HepG2 (cell line): ENCODE results near the gene NUP54.

Source experiments
- GTF2F1 ChIP-seq: fragments of 150-350 bp; IDR thresholded peaks from 2 replicates; pipeline ENCODE4 v1.6.1; 2014; ENCODE audit warnings: low read length
- NCOA1 ChIP-seq: sonication (generic); formaldehyde crosslinking; IDR thresholded peaks from 2 replicates; pipeline ENCODE4 v1.9.0; 2021; ENCODE audit warnings: missing genetic modification reagents
- TF ChIP-seq, protein P1 (sequence below): IDR thresholded peaks from 2 replicates; pipeline ENCODE4 v1.6.1; 2016; ENCODE audit warnings: missing compliant biosample characterization, missing genetic modification reagents, borderline replicate concordance

- TF ChIP-seq NCOA1 (CRISPR knock-in tag), result no peak
- TF ChIP-seq GTF2F1, result no peak
- TF ChIP-seq, protein P1, sequence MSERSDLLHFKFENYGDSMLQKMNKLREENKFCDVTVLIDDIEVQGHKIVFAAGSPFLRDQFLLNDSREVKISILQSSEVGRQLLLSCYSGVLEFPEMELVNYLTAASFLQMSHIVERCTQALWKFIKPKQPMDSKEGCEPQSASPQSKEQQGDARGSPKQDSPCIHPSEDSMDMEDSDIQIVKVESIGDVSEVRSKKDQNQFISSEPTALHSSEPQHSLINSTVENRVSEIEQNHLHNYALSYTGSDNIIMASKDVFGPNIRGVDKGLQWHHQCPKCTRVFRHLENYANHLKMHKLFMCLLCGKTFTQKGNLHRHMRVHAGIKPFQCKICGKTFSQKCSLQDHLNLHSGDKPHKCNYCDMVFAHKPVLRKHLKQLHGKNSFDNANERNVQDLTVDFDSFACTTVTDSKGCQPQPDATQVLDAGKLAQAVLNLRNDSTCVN, result no peak
These were observed 80.4 kb downstream of the NUP54 start for GRCh38 chr4:76067652-76068286.
